ENCODE results near the gene SLC9A3. TPM values are rescaled to one million over a fixed set of nuclear protein-coding genes. Genes with fewer than 3 reads are reported as not detected.
A peak's percentile ranks its signal among the peaks of the same experiment; 100 is the strongest.

Gene SLC9A3
- polyA plus RNA-seq, 3 donors: 0.31 to 0.42 (median 0.36) TPM

- peaks cover 0 to under 1% of the 10 kb centered on the region in 2 donors for H3K36me3 ChIP-seq (replicated peaks in 1 of 2; ENCODE audit: control insufficient read depth in 1 of 2, insufficient read depth in 2 of 2, low read length in 2 of 2)
- H3K27ac ChIP-seq (ENCODE audit: low read depth in 1 of 2, low read length in 2 of 2): no peak overlapping the region
- peaks cover 35 to 50% (median 47%) of the 10 kb centered on the region in 3 donors for H3K27me3 Mint-ChIP-seq (ENCODE audit: low read depth in 3 of 3)
- H3K4me3 Mint-ChIP-seq: peak overlapping the region; percentile 82 to 94
- TF ChIP-seq CTCF (IDR thresholded peaks at IDR 0.05): no peak
- H3K27me3 ChIP-seq (ENCODE audit: control insufficient read depth in 2 of 2, insufficient read depth in 2 of 2, low read length in 2 of 2): peaks cover 4 to 34% of the 10 kb centered on the region in 2 donors
- no peak for DNase-seq
- peak overlapping the region in 1 of 7 donors; percentile 68 for H3K27ac Mint-ChIP-seq
- H3K9me3 ChIP-seq (replicated peaks in 1 of 2; ENCODE audit: control insufficient read depth in 1 of 2, insufficient read depth in 1 of 2, low read length in 2 of 2): no peaks in the 10 kb centered on the region
- H3K4me1 Mint-ChIP-seq: peaks cover 18% of the 10 kb centered on the region
- H3K4me3 ChIP-seq (replicated peaks in 1 of 3; ENCODE audit: low read depth in 2 of 3, low read length in 3 of 3): peak overlapping the region; percentile 51 to 87 (median 59)
- 0% methylated on average over 43 of the region's 44 CpGs for WGBS (ENCODE audit: insufficient coverage)
- peaks cover 14% of the 10 kb centered on the region for H4K20me1 ChIP-seq (ENCODE audit: insufficient read depth, low read length)
- H3K36me3 Mint-ChIP-seq: peaks cover 7 to 9% of the 10 kb centered on the region in 2 donors
- intact Hi-C loops (cut with micrococcal nuclease): loop anchor here (5.0 to 10.0 kb wide), 3 partner anchors 71 to 421 kb away; partner anchors contain the start of genes CEP72 (in 2 of the 2), BRD9 (in 1 of the 2) and TRIP13 (in 1 of the 2)
- H2AFZ ChIP-seq (ENCODE audit: insufficient read depth, low read depth, low read length, poor library complexity, severe bottlenecking): peak overlapping the region; percentile 86
- H3K4me2 ChIP-seq (replicated peaks; ENCODE audit: extremely low read depth, low read length, poor library complexity, severe bottlenecking): peak overlapping the region; percentile 100
- H3K4me1 ChIP-seq (ENCODE audit: control insufficient read depth in 1 of 2, insufficient read depth in 2 of 2, low read length in 2 of 2): peaks cover 22 to 40% of the 10 kb centered on the region in 2 donors
- H3K9me3 Mint-ChIP-seq: peaks cover 0 to 6% (median 4%) of the 10 kb centered on the region in 7 donors
- no peaks in the 10 kb centered on the region for H3K79me2 ChIP-seq (ENCODE audit: insufficient read depth, low read length)
- H3K9ac ChIP-seq (ENCODE audit: insufficient read depth, low read length, poor library complexity, severe bottlenecking): peak overlapping the region; percentile 71
Observed at GRCh38 chr5:473551-474192, 50.6 kb downstream of the SLC9A3 start.

- Histone ChIP-seq H3K9ac (ENCODE audit: insufficient read depth, low read length, poor library complexity, severe bottlenecking) (peak overlapping the region; percentile 73), H2AFZ (ENCODE audit: insufficient read depth, low read depth, low read length, poor library complexity, severe bottlenecking) (peak overlapping the region; percentile 91), H3K9me3 (replicated peaks in 1 of 2; ENCODE audit: control insufficient read depth in 1 of 2, insufficient read depth in 1 of 2, low read length in 2 of 2) (no peaks in the 10 kb centered on the region), H3K4me2 (replicated peaks; ENCODE audit: extremely low read depth, low read length, poor library complexity, severe bottlenecking) (peak overlapping the region; percentile 100), H3K36me3 (replicated peaks in 1 of 2; ENCODE audit: control insufficient read depth in 1 of 2, insufficient read depth in 2 of 2, low read length in 2 of 2) (peaks cover 0 to 5% of the 10 kb centered on the region in 2 donors), H3K27ac (ENCODE audit: low read depth in 1 of 2, low read length in 2 of 2) (peak overlapping the region in 1 of 2 donors; percentile 61), H3K4me1 (ENCODE audit: control insufficient read depth in 1 of 2, insufficient read depth in 2 of 2, low read length in 2 of 2) (peaks cover 22 to 40% of the 10 kb centered on the region in 2 donors), H3K4me3 (replicated peaks in 1 of 3; ENCODE audit: low read depth in 2 of 3, low read length in 3 of 3) (peak overlapping the region; percentile 51 to 87 (median 59)), H4K20me1 (ENCODE audit: insufficient read depth, low read length) (peaks cover 14% of the 10 kb centered on the region), H3K79me2 (ENCODE audit: insufficient read depth, low read length) (no peaks in the 10 kb centered on the region), H3K27me3 (ENCODE audit: control insufficient read depth in 2 of 2, insufficient read depth in 2 of 2, low read length in 2 of 2) (peaks cover 4 to 31% of the 10 kb centered on the region in 2 donors)
- intact Hi-C loops (cut with micrococcal nuclease): loop anchor here (5.0 to 10.0 kb wide), 3 partner anchors 72 to 422 kb away; partner anchors contain the start of genes CEP72 (in 2 of the 2), BRD9 (in 1 of the 2) and TRIP13 (in 1 of the 2)
- TF ChIP-seq CTCF (IDR thresholded peaks at IDR 0.05): no peak
- under 1% methylated on average over 137 of the region's 137 CpGs for WGBS (ENCODE audit: insufficient coverage)
- Mint-ChIP-seq H3K4me3 (peak overlapping the region; percentile 70 to 72), H3K27me3 (ENCODE audit: low read depth in 3 of 3) (peaks cover 32 to 44% (median 43%) of the 10 kb centered on the region in 3 donors), H3K27ac (no peak overlapping the region), H3K36me3 (peaks cover 8 to 10% of the 10 kb centered on the region in 2 donors), H3K4me1 (peaks cover 18% of the 10 kb centered on the region), H3K9me3 (peaks cover 0 to 6% (median 4%) of the 10 kb centered on the region in 7 donors)
- peak; percentile 76 to 87 (median 77) for DNase-seq
Observed at GRCh38 chr5:472656-473550, 51.3 kb downstream of the SLC9A3 start.
